Peyer's patch (tissue), 4 donors: ENCODE measurements around the gene FCMR. TPM values are rescaled to one million over a fixed set of nuclear protein-coding genes. Genes with fewer than 3 reads are reported as not detected.

ENCODE experiments used
- DNase-seq, 3 donors: peaks; one replicate each; pipeline ENCODE4 v3.0.0-alpha.2; 2017 to 2019
- H3K27ac ChIP-seq, 4 donors: fragments of 200-600 bp; sonication (generic); one replicate each; pipeline ENCODE4 v1.5.1; 2016 to 2019
- H3K27me3 ChIP-seq, 2 donors: fragments of 200-600 bp; sonication (generic); one replicate each; pipeline ENCODE4 v1.5.1; 2019
- H3K36me3 ChIP-seq, 3 donors: fragments of 200-600 bp; sonication (generic); one replicate each; pipeline ENCODE4 v1.5.1; 2016 to 2019
- H3K4me1 ChIP-seq, 4 donors: fragments of 200-600 bp; sonication (generic); one replicate each; pipeline ENCODE4 v1.5.1; 2016 to 2019
- H3K4me3 ChIP-seq, 4 donors: fragments of 200-600 bp; sonication (generic); 1 replicate in 3 of 4; 2 replicates in 1 of 4; pipeline ENCODE4 v1.5.1; 2016 to 2019; ENCODE audit warnings: mild to moderate bottlenecking in 1 of 4
- H3K9me3 ChIP-seq, 4 donors: fragments of 200-600 bp; sonication (generic); one replicate each; pipeline ENCODE4 v1.5.1; 2016 to 2019; ENCODE audit warnings: mild to moderate bottlenecking in 1 of 4
- CTCF ChIP-seq, 6 experiments: fragments of 450-650 bp in 4 of 6; fragments of 200-600 bp in 2 of 6; sonication (generic) in 1 of 6; IDR thresholded peaks; one replicate each; pipeline ENCODE4 v1.5.1; 2017 to 2019; ENCODE audit warnings: antibody characterized with exemption in 6 of 6, mild to moderate bottlenecking in 3 of 6, moderate library complexity in 1 of 6
- POLR2A ChIP-seq, 2 donors: fragments of 450-650 bp; IDR thresholded peaks; one replicate each; pipeline ENCODE4 v1.5.1; 2017; ENCODE audit warnings: antibody characterized with exemption in 2 of 2, mild to moderate bottlenecking in 2 of 2, moderate library complexity in 2 of 2
- total RNA-seq, 4 donors: library from RNA; depleted of rRNA; stranded (reverse); fragments of >200 nt; gene quantifications; one replicate each; pipeline ENCODE4 v1.1.0, GENCODE V29; 2016

FCMR gene
- total RNA-seq, 4 donors from 2014 or later: 7.4 to 248 (median 8.6) TPM

DNA sequence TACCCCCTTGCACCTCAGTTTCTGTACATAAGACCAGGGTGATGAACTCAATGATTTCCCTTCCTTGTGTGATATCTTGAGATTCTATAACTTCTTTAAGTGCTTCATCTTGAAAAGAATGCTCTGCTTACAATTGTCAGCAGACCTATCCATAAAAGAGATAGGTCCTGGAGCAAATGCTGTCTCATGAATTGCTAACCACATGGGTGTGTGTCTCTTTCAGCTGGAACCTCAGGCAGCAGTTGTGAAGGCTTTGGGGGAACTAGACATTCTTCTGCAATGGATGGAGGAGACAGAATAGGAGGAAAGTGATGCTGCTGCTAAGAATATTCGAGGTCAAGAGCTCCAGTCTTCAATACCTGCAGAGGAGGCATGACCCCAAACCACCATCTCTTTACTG, 53.5 kb downstream of the FCMR start:
- Histone ChIP-seq H3K4me3 (no peak overlapping the region), H3K27ac (no peak overlapping the region), H3K9me3 (no peaks in the 10 kb centered on the region), H3K36me3 (no peaks in the 10 kb centered on the region), H3K4me1 (no peaks in the 10 kb centered on the region), H3K27me3 (no peaks in the 10 kb centered on the region)
- no peak for TF ChIP-seq POLR2A (IDR thresholded peaks at IDR 0.05)
- no peak for DNase-seq

GRCh38 chr1:206867716-206868115, 54.0 kb downstream of the FCMR start:
- no peak for TF ChIP-seq CTCF (IDR thresholded peaks at IDR 0.05)
- no peak for TF ChIP-seq POLR2A (IDR thresholded peaks at IDR 0.05)
- DNase-seq: no peak
- Histone ChIP-seq H3K27me3 (no peaks in the 10 kb centered on the region), H3K4me3 (no peak overlapping the region), H3K27ac (no peak overlapping the region), H3K36me3 (no peaks in the 10 kb centered on the region), H3K9me3 (no peaks in the 10 kb centered on the region), H3K4me1 (no peaks in the 10 kb centered on the region)

GRCh38 chr1:206867239-206867638, 54.5 kb downstream of the FCMR start:
- Histone ChIP-seq H3K36me3 (no peaks in the 10 kb centered on the region), H3K4me3 (no peak overlapping the region), H3K9me3 (no peaks in the 10 kb centered on the region), H3K27ac (no peak overlapping the region), H3K4me1 (no peaks in the 10 kb centered on the region), H3K27me3 (no peaks in the 10 kb centered on the region)
- no peak for DNase-seq
- TF ChIP-seq CTCF (IDR thresholded peaks at IDR 0.05) (no peak), POLR2A (IDR thresholded peaks at IDR 0.05) (no peak)

GRCh38 chr1:206866062-206866461, 55.7 kb downstream of the FCMR start:
- TF ChIP-seq CTCF (IDR thresholded peaks at IDR 0.05) (no peak), POLR2A (IDR thresholded peaks at IDR 0.05) (no peak)
- no peak overlapping the region for H3K4me3 ChIP-seq
- H3K36me3 ChIP-seq: no peaks in the 10 kb centered on the region
- no peaks in the 10 kb centered on the region for H3K9me3 ChIP-seq
- H3K4me1 ChIP-seq: no peaks in the 10 kb centered on the region
- DNase-seq: no peak
- H3K27ac ChIP-seq: no peak overlapping the region
- H3K27me3 ChIP-seq: no peaks in the 10 kb centered on the region

DNA sequence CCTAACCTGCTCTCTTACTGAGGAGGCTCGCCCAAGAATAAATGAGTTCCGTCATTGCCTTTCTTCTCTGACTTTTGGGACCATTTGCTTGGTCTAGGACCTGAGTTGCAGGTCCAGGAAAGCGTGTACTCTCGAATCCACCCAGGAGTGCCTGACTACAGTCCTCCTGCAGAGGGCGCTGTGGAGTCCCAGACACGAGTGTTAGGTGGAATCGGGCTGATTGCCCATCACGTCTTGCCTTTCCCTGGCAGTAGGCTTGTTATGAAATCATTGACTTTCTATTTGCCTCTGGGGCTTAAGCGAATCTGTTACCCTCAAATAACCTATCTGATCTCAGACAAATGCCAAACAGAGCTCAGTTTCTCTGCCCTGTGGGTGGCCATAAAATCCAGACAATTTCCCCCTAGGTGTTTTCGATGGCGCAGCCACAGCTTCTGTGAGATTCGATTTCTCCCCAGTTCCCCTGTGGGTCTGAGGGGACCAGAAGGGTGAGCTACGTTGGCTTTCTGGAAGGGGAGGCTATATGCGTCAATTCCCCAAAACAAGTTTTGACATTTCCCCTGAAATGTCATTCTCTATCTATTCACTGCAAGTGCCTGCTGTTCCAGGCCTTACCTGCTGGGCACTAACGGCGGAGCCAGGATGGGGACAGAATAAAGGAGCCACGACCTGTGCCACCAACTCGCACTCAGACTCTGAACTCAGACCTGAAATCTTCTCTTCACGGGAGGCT, 56.6 kb downstream of the FCMR start, which contains the start of gene IL20:
Gene IL20, plus strand, starts transcription at position 685 of the 733 bp plus-strand sequence. CDS start 230 bp downstream, outside the sequence.
- Histone ChIP-seq H3K27me3 (no peaks in the 10 kb centered on the region), H3K9me3 (no peaks in the 10 kb centered on the region), H3K27ac (no peak within 1 kb of the TSS), H3K4me3 (no peak within 1 kb of the TSS), H3K4me1 (no peaks in the 10 kb centered on the region), H3K36me3 (no peaks in the 10 kb centered on the region)
- peak; percentile 79 to 94 (median 80) for DNase-seq
- TF ChIP-seq POLR2A (IDR thresholded peaks at IDR 0.05) (no peak), CTCF (IDR thresholded peaks at IDR 0.05) (peak; percentile 58 to 89 (median 72))

- Histone ChIP-seq H3K9me3 (no peaks in the 10 kb centered on the region), H3K36me3 (no peaks in the 10 kb centered on the region), H3K4me1 (no peaks in the 10 kb centered on the region), H3K27ac (no peak overlapping the region), H3K27me3 (no peaks in the 10 kb centered on the region), H3K4me3 (no peak overlapping the region)
- TF ChIP-seq CTCF (IDR thresholded peaks at IDR 0.05): no peak
- no peak for TF ChIP-seq POLR2A (IDR thresholded peaks at IDR 0.05)
- DNase-seq: no peak
Measured at GRCh38 chr1:206863266-206863665, 58.5 kb downstream of the FCMR start.
